Mesenchymal stem cell (in vitro differentiated cells and primary cell): ENCODE measurements around the gene SMURF2.

Experiments used
- DNase-seq: peaks from one replicate; pipeline ENCODE4 v3.0.0-alpha.2; 2013
- H2AFZ ChIP-seq: one replicate; pipeline ENCODE4 v1.6.1; 2013; ENCODE audit warnings: low read depth, mild to moderate bottlenecking, control low read depth, inconsistent platforms, low read length, moderate library complexity
- H2AK5ac ChIP-seq: 2 replicates; pipeline ENCODE4 v1.6.1; 2013; ENCODE audit warnings: low read length, moderate library complexity, mild to moderate bottlenecking, inconsistent platforms; ENCODE audit not compliant: severe bottlenecking
- H2BK120ac ChIP-seq: one replicate; pipeline ENCODE4 v1.6.1; 2013; ENCODE audit warnings: low read depth, mild to moderate bottlenecking, inconsistent platforms, low read length, moderate library complexity
- H2BK12ac ChIP-seq, 2 experiments: one replicate each; pipeline ENCODE4 v1.6.1; 2013; ENCODE audit warnings: inconsistent platforms in 2 of 2, low read length in 2 of 2, mild to moderate bottlenecking in 2 of 2, moderate library complexity in 2 of 2, control low read depth in 1 of 2
- H2BK15ac ChIP-seq: one replicate; pipeline ENCODE4 v1.6.1; 2013; ENCODE audit warnings: mild to moderate bottlenecking, low read depth, inconsistent platforms; ENCODE audit not compliant: poor library complexity, severe bottlenecking
- H2BK5ac ChIP-seq: 2 replicates; pipeline ENCODE4 v1.6.1; 2013; ENCODE audit warnings: low read depth, mild to moderate bottlenecking, low read length, control low read depth, inconsistent platforms; ENCODE audit not compliant: poor library complexity, severe bottlenecking
- H3K14ac ChIP-seq, 2 experiments: one replicate each; pipeline ENCODE4 v1.6.1; 2013; ENCODE audit warnings: inconsistent platforms in 2 of 2, low read length in 2 of 2, control low read depth in 1 of 2, mild to moderate bottlenecking in 1 of 2, moderate library complexity in 1 of 2
- H3K18ac ChIP-seq, 2 experiments: one replicate each; pipeline ENCODE4 v1.6.1; 2013; ENCODE audit warnings: inconsistent platforms in 2 of 2, low read length in 2 of 2, control low read depth in 1 of 2, low read depth in 1 of 2, mild to moderate bottlenecking in 1 of 2
- H3K23ac ChIP-seq, 2 experiments: one replicate each; pipeline ENCODE4 v1.6.1; 2013; ENCODE audit warnings: inconsistent platforms in 2 of 2, low read length in 2 of 2, mild to moderate bottlenecking in 2 of 2, moderate library complexity in 2 of 2, control low read depth in 1 of 2
- H3K27ac ChIP-seq: 2 replicates; pipeline ENCODE4 v1.5.1; 2013; ENCODE audit warnings: mild to moderate bottlenecking, moderate library complexity, low read length, control low read depth, inconsistent platforms; ENCODE audit not compliant: poor library complexity, severe bottlenecking
- H3K27me3 ChIP-seq, 2 experiments: 2 replicates each; pipeline versions ENCODE4 v1.6.1 to v1.7.0; 2013; ENCODE audit warnings: low read length in 2 of 2, mild to moderate bottlenecking in 2 of 2, moderate library complexity in 2 of 2, control low read depth in 1 of 2, inconsistent platforms in 1 of 2; ENCODE audit not compliant: control insufficient read depth in 1 of 2, insufficient read depth in 1 of 2
- H3K36me3 ChIP-seq, 2 experiments: 2 replicates each; pipeline versions ENCODE4 v1.6.1 to v1.7.0; 2013; ENCODE audit warnings: low read length in 2 of 2, control low read depth in 1 of 2, inconsistent platforms in 1 of 2, low read depth in 1 of 2, mild to moderate bottlenecking in 1 of 2; ENCODE audit not compliant: insufficient read depth in 2 of 2, control insufficient read depth in 1 of 2
- H3K4ac ChIP-seq, 2 experiments: one replicate each; pipeline ENCODE4 v1.6.1; 2013; ENCODE audit warnings: inconsistent platforms in 2 of 2, low read length in 2 of 2, mild to moderate bottlenecking in 2 of 2, moderate library complexity in 2 of 2, control low read depth in 1 of 2, low read depth in 1 of 2
- H3K4me1 ChIP-seq: 2 replicates; pipeline ENCODE4 v1.6.1; 2013; ENCODE audit warnings: low read depth, low read length, control low read depth; ENCODE audit not compliant: control insufficient read depth, insufficient read depth
- H3K4me2 ChIP-seq: 2 replicates; pipeline ENCODE4 v1.6.1; 2013; ENCODE audit warnings: low read length, mild to moderate bottlenecking, inconsistent platforms; ENCODE audit not compliant: poor library complexity, severe bottlenecking
- H3K4me3 ChIP-seq, 2 experiments: 2 replicates each; pipeline versions ENCODE4 v1.5.1 to v1.7.0; 2013; ENCODE audit warnings: low read length in 2 of 2, mild to moderate bottlenecking in 2 of 2, control low read depth in 1 of 2, low read depth in 1 of 2; ENCODE audit not compliant: insufficient read depth in 1 of 2
- H3K79me1 ChIP-seq: replicated peaks from 2 replicates; pipeline ENCODE4 v1.6.1; 2013; ENCODE audit warnings: mild to moderate bottlenecking, control low read depth, low read length, inconsistent platforms; ENCODE audit not compliant: poor library complexity, severe bottlenecking
- H3K9ac ChIP-seq: 2 replicates; pipeline ENCODE4 v1.7.0; 2013; ENCODE audit warnings: mild to moderate bottlenecking, low read length, moderate library complexity
- H3K9me3 ChIP-seq: 2 replicates; pipeline ENCODE4 v1.7.0; 2013; ENCODE audit warnings: mild to moderate bottlenecking, low read length; ENCODE audit not compliant: control insufficient read depth
- H4K8ac ChIP-seq: one replicate; pipeline ENCODE4 v1.6.1; 2013; ENCODE audit warnings: inconsistent platforms, mild to moderate bottlenecking, low read length, moderate library complexity
- H4K91ac ChIP-seq: one replicate; pipeline ENCODE4 v1.6.1; 2013; ENCODE audit warnings: mild to moderate bottlenecking, low read length, inconsistent platforms
- WGBS: methylation state at CpG from one replicate; pipeline ENCODE4 v1.1.7; 2013; ENCODE audit warnings: mixed read lengths; 5-methylcytosine and 5-hydroxymethylcytosine counted together

SMURF2 gene

DNA sequence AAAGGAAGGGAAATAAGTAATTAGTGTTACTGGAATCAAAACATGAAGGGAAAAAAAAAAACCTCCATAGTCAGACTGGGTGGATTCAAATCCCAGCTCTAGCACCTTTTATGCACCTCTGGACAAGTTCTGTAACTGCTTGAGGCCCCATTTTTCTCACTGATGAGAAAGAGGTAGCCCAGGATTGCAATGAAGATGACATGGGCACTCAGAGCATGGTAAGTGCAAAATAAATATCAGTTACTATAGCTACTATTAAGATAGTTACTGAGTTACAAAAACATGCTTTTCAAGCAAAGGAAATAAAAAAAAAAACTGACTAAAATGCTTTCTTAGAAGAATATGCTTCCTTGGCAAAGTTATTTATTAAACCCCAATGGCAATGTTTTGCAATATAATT lies 96.5 kb downstream of the SMURF2 start:
- Histone ChIP-seq H3K27ac (peak overlapping the region; percentile 56), H3K27me3 (no peaks in the 10 kb centered on the region), H3K14ac (no peak overlapping the region), H2AK5ac (no peak overlapping the region), H3K9me3 (no peaks in the 10 kb centered on the region), H2AFZ (no peak overlapping the region), H3K79me1 (peaks cover 5% of the 10 kb centered on the region), H3K9ac (peak overlapping the region; percentile 57), H3K4me3 (no peak overlapping the region), H3K18ac (no peak overlapping the region), H3K4ac (no peak overlapping the region), H2BK15ac (no peak overlapping the region), H4K8ac (no peak overlapping the region), H4K91ac (no peak overlapping the region), H3K4me1 (peaks cover 4% of the 10 kb centered on the region), H2BK12ac (no peak overlapping the region), H3K23ac (no peak overlapping the region), H3K4me2 (no peak overlapping the region), H3K36me3 (peaks cover 31 to 73% of the 10 kb centered on the region in 2 experiments), H2BK120ac (no peak overlapping the region), H2BK5ac (no peak overlapping the region)
- peak; percentile 37 for DNase-seq

DNA sequence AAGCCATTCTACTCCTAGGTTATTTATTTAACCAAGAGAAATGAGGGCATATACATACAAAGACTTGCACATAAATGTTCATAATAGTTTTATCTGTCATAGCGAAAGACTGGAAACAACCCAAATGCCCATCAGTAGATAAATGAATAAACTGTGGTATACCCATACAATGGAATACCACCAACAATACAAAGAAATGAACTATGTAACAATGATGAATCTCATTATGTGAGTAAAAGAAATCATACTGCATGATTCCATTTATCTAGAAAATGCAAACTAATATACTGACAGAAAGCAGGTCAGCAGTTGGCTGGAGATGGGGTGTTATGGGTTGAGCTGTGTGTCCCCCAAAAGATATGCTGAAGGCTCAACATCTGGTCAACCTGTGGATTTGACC lies 98.0 kb downstream of the SMURF2 start:
- Histone ChIP-seq H3K27ac (peak overlapping the region; percentile 23), H2BK15ac (no peak overlapping the region)

DNA sequence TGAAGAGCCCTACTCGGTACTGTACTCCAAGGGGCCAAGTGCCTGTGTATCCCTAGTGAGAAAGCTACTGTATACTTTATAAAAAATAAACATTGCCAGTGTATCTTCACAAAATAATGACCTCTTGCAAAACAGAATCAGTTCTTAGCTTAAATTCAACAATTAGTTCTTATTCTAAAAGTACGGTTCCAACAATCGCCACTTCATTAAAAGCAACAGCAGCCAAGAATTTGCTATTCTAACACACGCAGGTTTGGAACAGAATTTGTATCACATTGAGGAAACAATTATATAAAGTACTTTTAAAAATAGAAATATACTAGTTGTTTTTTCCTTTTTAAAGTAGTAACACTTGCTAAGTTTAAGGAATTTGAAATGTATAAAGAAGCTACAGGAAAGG lies 106.8 kb downstream of the SMURF2 start:
- H2BK5ac ChIP-seq = no peak overlapping the region
- H3K4me1 ChIP-seq = no peaks in the 10 kb centered on the region
- H4K91ac ChIP-seq = no peak overlapping the region
- H3K36me3 ChIP-seq = peaks cover 23 to 98% of the 10 kb centered on the region in 2 experiments
- no peak overlapping the region for H3K27ac ChIP-seq
- H3K9ac ChIP-seq = peak overlapping the region; percentile 13
- H2BK12ac ChIP-seq = no peak overlapping the region
- H3K27me3 ChIP-seq = no peaks in the 10 kb centered on the region
- H3K4me2 ChIP-seq = no peak overlapping the region
- no peak for DNase-seq
- no peaks in the 10 kb centered on the region for H3K9me3 ChIP-seq
- H3K79me1 ChIP-seq = peaks cover 6% of the 10 kb centered on the region
- H3K18ac ChIP-seq = no peak overlapping the region
- no peak overlapping the region for H3K4me3 ChIP-seq
- H3K14ac ChIP-seq = no peak overlapping the region
- no peak overlapping the region for H3K4ac ChIP-seq
- no peak overlapping the region for H2AFZ ChIP-seq
- H4K8ac ChIP-seq = no peak overlapping the region
- no peak overlapping the region for H2BK15ac ChIP-seq
- WGBS = 97% methylated on average over 2 of the region's 4 CpGs
- no peak overlapping the region for H2AK5ac ChIP-seq
- H2BK120ac ChIP-seq = no peak overlapping the region
- no peak overlapping the region for H3K23ac ChIP-seq

More for the DNA sequence above, 98.0 kb downstream of the SMURF2 start:
- H3K79me1 ChIP-seq = peaks cover 5% of the 10 kb centered on the region
- H3K36me3 ChIP-seq = peaks cover 37 to 73% of the 10 kb centered on the region in 2 experiments
- no peak overlapping the region for H3K18ac ChIP-seq
- H2BK12ac ChIP-seq = no peak overlapping the region
- H3K4me3 ChIP-seq = no peak overlapping the region
- no peak overlapping the region for H2BK120ac ChIP-seq
- no peak overlapping the region for H2BK5ac ChIP-seq
- no peak overlapping the region for H2AFZ ChIP-seq
- no CpG with 5 or more reads among the region's 1 CpG for WGBS
- H3K4ac ChIP-seq = no peak overlapping the region
- no peak overlapping the region for H2AK5ac ChIP-seq
- no peaks in the 10 kb centered on the region for H3K27me3 ChIP-seq
- H4K91ac ChIP-seq = no peak overlapping the region
- DNase-seq = no peak
- H3K14ac ChIP-seq = no peak overlapping the region
- H3K9ac ChIP-seq = no peak overlapping the region
- no peaks in the 10 kb centered on the region for H3K9me3 ChIP-seq
- no peak overlapping the region for H4K8ac ChIP-seq
- no peak overlapping the region for H3K4me2 ChIP-seq
- no peak overlapping the region for H3K23ac ChIP-seq
- H3K4me1 ChIP-seq = peaks cover 4% of the 10 kb centered on the region

- Histone ChIP-seq H3K4me1 (no peaks in the 10 kb centered on the region), H2BK15ac (no peak overlapping the region), H4K8ac (no peak overlapping the region), H2BK5ac (no peak overlapping the region), H2AK5ac (no peak overlapping the region), H3K36me3 (peaks cover 21 to 98% of the 10 kb centered on the region in 2 experiments), H4K91ac (no peak overlapping the region), H2AFZ (no peak overlapping the region), H3K4me3 (no peak overlapping the region), H3K27me3 (no peaks in the 10 kb centered on the region), H3K18ac (no peak overlapping the region), H3K27ac (peak overlapping the region; percentile 10), H3K23ac (no peak overlapping the region), H3K14ac (no peak overlapping the region), H2BK120ac (no peak overlapping the region), H3K4me2 (no peak overlapping the region), H3K9ac (no peak overlapping the region), H3K79me1 (peaks cover 6% of the 10 kb centered on the region), H3K4ac (no peak overlapping the region), H2BK12ac (peak overlapping the region in 1 of 2 experiments; percentile 25), H3K9me3 (no peaks in the 10 kb centered on the region)
- DNase-seq = no peak
Measured at GRCh38 chr17:64554028-64554637, 108.0 kb downstream of the SMURF2 start.
